Pancreas (tissue), 10 donors: ENCODE measurements around the gene YPEL4. TPM values are rescaled to one million over a fixed set of nuclear protein-coding genes. Genes with fewer than 3 reads are reported as not detected.

Experiments
- ATAC-seq, 4 donors: fragments of 200-7000 bp; cut with Tn5 transposase; one replicate each; pipeline versions ENCODE4 v1.8.0 to v1.9.1; 2020; ENCODE audit warnings: mild to moderate bottlenecking in 4 of 4, moderate library complexity in 4 of 4
- DNase-seq, 6 donors: peaks; one replicate each; pipeline ENCODE4 v3.0.0-alpha.2; 2020
- FAIRE-seq: peaks from 2 replicates; lab custom pipeline; 2012; peaks lifted over from hg19 to GRCh38; lab: Jason Lieb, UNC
- H3K27ac ChIP-seq, 4 donors: fragments of 200-600 bp; sonication (generic); 1 replicate in 3 of 4; 2 replicates in 1 of 4; pipeline versions ENCODE4 v1.5.0 to v1.8.0; 2020
- H3K27me3 ChIP-seq, 4 donors: fragments of 200-600 bp; one replicate each; pipeline ENCODE4 v1.8.0; 2021
- H3K36me3 ChIP-seq, 3 donors: fragments of 200-600 bp; sonication (generic) in 1 of 3; one replicate each; pipeline versions ENCODE4 v1.5.0 to v1.8.0; 2020 to 2021
- H3K4me1 ChIP-seq, 3 donors: fragments of 200-600 bp; one replicate each; pipeline ENCODE4 v1.8.0; 2021
- H3K4me3 ChIP-seq, 4 donors: fragments of 200-600 bp; sonication (generic) in 2 of 4; one replicate each; pipeline versions ENCODE4 v1.5.0 to v1.8.0; 2020 to 2021
- H3K9me3 ChIP-seq, 4 donors: fragments of 200-600 bp; one replicate each; pipeline ENCODE4 v1.8.0; 2021
- CTCF ChIP-seq, 4 donors: fragments of 200-600 bp; sonication (generic) in 3 of 4; IDR thresholded peaks; one replicate each; pipeline versions ENCODE4 v1.5.0 to v1.8.0; 2021; ENCODE audit warnings: antibody characterized with exemption in 4 of 4
- WGBS, 2 donors: extraction: QIAGEN DNeasy Blood & Tissue Kit; methylation state at CpG; one replicate each; pipeline ENCODE4 v1.1.7; 2013; 5-methylcytosine and 5-hydroxymethylcytosine counted together
- intact Hi-C, 3 donors: fragments of 100-400 bp; cut with DNase I; formaldehyde crosslinking; loops; one replicate each; pipeline versions ENCODE4 v1.11.1 to v1.14.2; 2022
- polyA plus RNA-seq, 2 donors: library from polyadenylated mRNA; stranded (reverse); fragments of 200-250 nt; gene quantifications; one replicate each; pipeline ENCODE4 v1.2.3, GENCODE V29; 2013
- total RNA-seq, 6 donors: library from RNA; stranded (reverse); fragmentation: NEBNext Ultra II Directional in 4 of 6; extraction: Animal tissue kit (Norgen Biotek cat#: 25700) in 4 of 6; gene quantifications; one replicate each; pipeline versions ENCODE4 v1.2.1 to v1.2.4, GENCODE V29; 2021 to 2023
- donor health status: healthy with polysubstance abuse.
- donor health status: DM: no; HTN: no; CAD: no; lungs with moderate emphysema.
- donor health status: DM: no; HTN: no; CAD: no.
- donor health status: control.
- donor health status: control.
- donor health status: Bipolar disorder and iron deficiency.
- donor health status: DM: yes; HTN: yes; CAD: no.
- donor health status: DM: no; HTN: no; CAD: no.
- donor health status: DM: no; HTN: no; CAD: no.
- donor health status: DM: yes; HTN: yes; CAD: no.

Gene YPEL4
- total and polyA plus RNA-seq, 8 donors = 0.12 to 0.68 (median 0.28) TPM; not detected in 1

DNA sequence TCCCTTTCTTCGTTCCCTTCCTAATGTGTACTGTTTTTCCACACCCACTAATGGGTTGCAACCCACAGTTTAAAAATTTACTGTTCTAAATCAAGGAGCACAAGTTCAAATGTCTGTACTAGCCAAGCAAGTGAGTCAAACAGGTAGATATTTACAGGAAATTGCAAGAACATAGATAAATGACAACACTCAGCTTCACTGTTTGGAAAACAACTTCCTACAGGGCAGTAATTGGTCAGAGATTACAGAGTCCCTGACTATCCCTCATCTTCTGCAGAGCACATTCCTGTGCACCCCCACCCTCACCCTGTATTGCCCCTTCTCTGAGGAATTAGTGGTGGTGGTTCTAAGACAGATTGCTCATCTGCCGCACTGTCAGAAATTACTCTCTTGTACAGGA, 50.3 kb downstream of the YPEL4 start:
- no peak for ATAC-seq
- intact Hi-C loops = no loop called here
- H3K36me3 ChIP-seq = no peaks in the 10 kb centered on the region
- H3K27ac ChIP-seq = peak overlapping the region in 2 of 4 donors; percentile 78 to 85
- TF ChIP-seq CTCF (IDR thresholded peaks at IDR 0.05) = no peak
- no peak overlapping the region for H3K4me3 ChIP-seq
- 49 to 76% methylated on average over 2 of the region's 2 CpGs for WGBS, 2 donors
- H3K4me1 ChIP-seq = no peaks in the 10 kb centered on the region
- no peaks in the 10 kb centered on the region for H3K27me3 ChIP-seq
- DNase-seq = no peak
- H3K9me3 ChIP-seq = no peaks in the 10 kb centered on the region
- FAIRE-seq = no peak

DNA sequence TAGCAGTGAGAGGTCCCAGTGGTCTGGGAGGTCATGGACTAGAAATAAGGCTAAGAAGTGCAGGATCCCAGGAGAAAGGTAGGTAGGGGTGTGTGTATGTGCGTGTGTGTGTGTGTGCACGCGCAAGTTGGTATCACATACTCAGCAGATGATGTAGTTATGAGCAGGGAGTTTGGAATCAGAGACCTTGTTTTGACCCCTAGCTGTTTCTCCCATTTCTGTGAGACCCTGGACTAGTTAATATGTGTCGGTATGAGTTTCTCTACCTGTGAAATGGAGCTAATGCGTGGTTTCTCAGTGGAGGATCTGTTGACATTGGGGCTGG, 50.9 kb downstream of the YPEL4 start:
- intact Hi-C loops = no loop called here
- peak in 2 of 4 donors; percentile 10 to 21 for ATAC-seq

GRCh38 chr11:57597916-57598830, 51.5 kb downstream of the YPEL4 start:
- Histone ChIP-seq H3K4me1 (no peaks in the 10 kb centered on the region), H3K27me3 (no peaks in the 10 kb centered on the region), H3K4me3 (peak overlapping the region; percentile 15 to 52 (median 40)), H3K9me3 (no peaks in the 10 kb centered on the region), H3K36me3 (no peaks in the 10 kb centered on the region), H3K27ac (peak overlapping the region; percentile 42 to 85 (median 61))
- no peak for TF ChIP-seq CTCF (IDR thresholded peaks at IDR 0.05)
- intact Hi-C loops = no loop called here
- 8 to 9% methylated on average over 31 to 33 of the region's 33 CpGs for WGBS, 2 donors
- ATAC-seq (peak; percentile 85 to 93 (median 86)), DNase-seq (peak; percentile 59 to 78 (median 66)), FAIRE-seq (no peak)

More for the DNA sequence above, 50.9 kb downstream of the YPEL4 start:
- TF ChIP-seq CTCF (IDR thresholded peaks at IDR 0.05) = no peak
- peak overlapping the region in 2 of 4 donors; percentile 78 to 85 for H3K27ac ChIP-seq
- H3K4me1 ChIP-seq = no peaks in the 10 kb centered on the region
- no peak for FAIRE-seq
- H3K27me3 ChIP-seq = no peaks in the 10 kb centered on the region
- no peaks in the 10 kb centered on the region for H3K36me3 ChIP-seq
- H3K9me3 ChIP-seq = no peaks in the 10 kb centered on the region
- H3K4me3 ChIP-seq = peak overlapping the region in 2 of 4 donors; percentile 41 to 52
- no peak for DNase-seq
- WGBS, 2 donors = 61 to 68% methylated on average over 5 of the region's 5 CpGs

DNA sequence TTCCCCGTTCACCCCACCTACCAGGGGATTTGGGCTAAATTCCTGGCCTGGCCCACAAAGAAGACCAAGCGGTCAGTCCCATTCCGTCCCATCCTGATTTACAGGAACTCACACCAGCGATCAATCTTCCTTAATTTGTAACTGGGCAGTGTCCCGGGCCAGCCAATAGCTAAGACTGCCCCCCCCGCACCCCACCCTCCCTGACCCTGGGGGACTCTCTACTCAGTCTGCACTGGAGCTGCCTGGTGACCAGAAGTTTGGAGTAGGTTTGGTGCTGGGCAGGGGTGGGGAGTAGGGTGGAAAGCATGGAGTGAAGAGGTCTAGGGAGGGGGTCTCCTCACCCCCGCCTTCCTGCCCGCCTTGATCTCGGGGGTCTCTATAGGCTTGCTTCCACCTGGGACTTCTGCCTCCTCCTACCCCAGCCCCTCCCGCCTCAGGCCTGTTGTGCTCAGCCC, 52.2 kb downstream of the YPEL4 start, which contains the start of gene SERPING1:
Gene SERPING1, plus strand, starts transcription at position 225 of the 455 bp plus-strand sequence. CDS start 586 bp downstream, outside the sequence.
- FAIRE-seq = no peak
- 25 to 32% methylated on average over 10 of the region's 10 CpGs for WGBS, 2 donors
- H3K4me3 ChIP-seq = peak within 1 kb of the TSS; percentile 15 to 52 (median 40)

More for the DNA sequence above, 52.2 kb downstream of the YPEL4 start, which contains the start of gene SERPING1:
- Histone ChIP-seq H3K36me3 (no peaks in the 10 kb centered on the region), H3K4me1 (no peaks in the 10 kb centered on the region), H3K9me3 (no peaks in the 10 kb centered on the region), H3K27me3 (no peaks in the 10 kb centered on the region), H3K27ac (peak within 1 kb of the TSS; percentile 42 to 85 (median 61))
- intact Hi-C loops = no loop called here
- no peak for TF ChIP-seq CTCF (IDR thresholded peaks at IDR 0.05)
- ATAC-seq (peak; percentile 73 to 83 (median 80)), DNase-seq (peak; percentile 44 to 63 (median 59))
